ENCODE measurements around the gene HSD17B4. TPM values are rescaled to one million over a fixed set of nuclear protein-coding genes. Genes with fewer than 3 reads are reported as not detected.
"Not testable (repeated sequence)": the region's sequence is repeated elsewhere in the genome, so short reads cannot be mapped to it uniquely, and the experiment has no call there.

HSD17B4 gene, protein sequence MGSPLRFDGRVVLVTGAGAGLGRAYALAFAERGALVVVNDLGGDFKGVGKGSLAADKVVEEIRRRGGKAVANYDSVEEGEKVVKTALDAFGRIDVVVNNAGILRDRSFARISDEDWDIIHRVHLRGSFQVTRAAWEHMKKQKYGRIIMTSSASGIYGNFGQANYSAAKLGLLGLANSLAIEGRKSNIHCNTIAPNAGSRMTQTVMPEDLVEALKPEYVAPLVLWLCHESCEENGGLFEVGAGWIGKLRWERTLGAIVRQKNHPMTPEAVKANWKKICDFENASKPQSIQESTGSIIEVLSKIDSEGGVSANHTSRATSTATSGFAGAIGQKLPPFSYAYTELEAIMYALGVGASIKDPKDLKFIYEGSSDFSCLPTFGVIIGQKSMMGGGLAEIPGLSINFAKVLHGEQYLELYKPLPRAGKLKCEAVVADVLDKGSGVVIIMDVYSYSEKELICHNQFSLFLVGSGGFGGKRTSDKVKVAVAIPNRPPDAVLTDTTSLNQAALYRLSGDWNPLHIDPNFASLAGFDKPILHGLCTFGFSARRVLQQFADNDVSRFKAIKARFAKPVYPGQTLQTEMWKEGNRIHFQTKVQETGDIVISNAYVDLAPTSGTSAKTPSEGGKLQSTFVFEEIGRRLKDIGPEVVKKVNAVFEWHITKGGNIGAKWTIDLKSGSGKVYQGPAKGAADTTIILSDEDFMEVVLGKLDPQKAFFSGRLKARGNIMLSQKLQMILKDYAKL
- 226 TPM for total RNA-seq
- polyA plus RNA-seq = 204 TPM

DNA sequence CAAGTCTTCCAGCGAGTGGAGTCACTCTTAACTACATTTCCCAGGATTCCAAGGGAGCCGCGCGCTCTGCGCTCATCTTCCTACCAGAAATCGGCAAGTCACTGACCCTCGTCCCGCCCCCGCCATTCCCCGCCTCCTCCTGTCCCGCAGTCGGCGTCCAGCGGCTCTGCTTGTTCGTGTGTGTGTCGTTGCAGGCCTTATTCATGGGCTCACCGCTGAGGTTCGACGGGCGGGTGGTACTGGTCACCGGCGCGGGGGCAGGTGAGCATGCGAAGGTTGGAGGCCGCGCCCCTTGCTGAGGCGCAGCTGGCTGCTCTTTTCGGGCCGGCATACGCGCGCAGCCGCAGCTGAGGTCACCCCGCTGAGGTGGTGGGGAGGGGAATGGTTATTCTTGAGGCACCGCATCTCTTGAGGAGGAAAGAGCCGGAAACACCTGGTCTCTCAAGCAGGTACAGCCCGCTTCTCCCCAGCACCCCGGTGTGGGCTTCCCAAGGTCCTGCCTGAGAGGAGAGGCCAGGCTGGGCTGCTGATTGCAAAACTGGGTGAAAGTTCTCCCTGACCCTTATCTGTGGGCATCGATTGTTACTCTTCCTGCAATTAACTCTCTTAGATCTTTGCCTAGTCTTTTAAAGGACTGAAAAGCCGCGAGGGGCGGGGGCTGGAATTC lies at the start of gene HSD17B4:
TSS of gene HSD17B4 (plus strand) at position 125 of the 667 bp plus-strand sequence. CDS start at position 204, 79 bp downstream.
- Histone ChIP-seq H3K4me1 (ENCODE audit: insufficient read depth) (no peaks in the 10 kb centered on the region), H3K36me3 (ENCODE audit: insufficient read depth) (peaks cover 8% of the 10 kb centered on the region), H3K27ac (ENCODE audit: low read depth) (peak within 1 kb of the TSS; percentile 95), H3K4me3 (ENCODE audit: low read depth, low read length) (peak within 1 kb of the TSS; percentile 78)
- peak; percentile 88 for DNase-seq (ENCODE audit: extremely low spot score)
- under 1% methylated on average over 42 of the region's 42 CpGs for WGBS

DNA sequence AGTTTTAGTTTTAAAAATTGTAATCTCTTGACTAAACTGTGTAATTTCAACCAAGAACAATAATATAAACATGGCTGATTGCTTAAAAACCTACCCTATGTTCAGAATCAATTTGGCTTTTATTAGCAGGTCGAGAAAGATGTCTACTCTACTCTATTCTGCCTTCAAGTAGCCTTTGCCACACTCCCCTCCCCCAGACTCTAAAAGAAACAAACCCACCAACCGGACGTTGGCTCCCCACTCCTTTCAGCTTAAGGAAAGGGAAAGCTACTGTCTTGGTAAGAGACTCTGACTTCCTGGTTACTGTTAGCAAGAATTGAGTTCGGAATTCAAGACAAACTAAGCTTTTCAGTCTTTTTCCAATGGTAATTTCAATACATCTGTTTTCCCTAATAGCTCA lies 49.7 kb upstream of the HSD17B4 start:
- no peaks in the 10 kb centered on the region for H3K4me1 ChIP-seq (ENCODE audit: insufficient read depth)

DNA sequence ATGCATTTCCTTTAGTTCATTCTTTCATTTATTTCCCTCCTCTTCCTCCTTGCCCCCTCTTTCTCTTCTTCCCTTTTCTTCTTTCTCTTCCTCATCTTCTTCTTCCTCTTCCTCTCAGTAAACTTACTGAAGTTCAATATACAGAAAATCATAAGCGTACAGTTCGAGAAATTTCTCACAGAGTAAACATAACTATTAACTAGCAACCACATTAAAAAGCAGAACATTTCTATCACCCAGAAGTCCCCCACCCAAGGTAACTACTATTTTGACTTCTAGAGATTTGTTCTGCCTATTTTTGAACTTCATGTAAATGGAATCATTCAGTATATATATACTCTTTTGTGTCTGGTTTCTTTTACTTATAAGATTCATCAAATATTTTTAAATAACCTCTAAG lies 48.3 kb upstream of the HSD17B4 start:
- H3K36me3 ChIP-seq (ENCODE audit: insufficient read depth) = no peaks in the 10 kb centered on the region
- no peaks in the 10 kb centered on the region for H3K4me1 ChIP-seq (ENCODE audit: insufficient read depth)
- WGBS = 94% methylated on average over 2 of the region's 2 CpGs
- no peak for DNase-seq (ENCODE audit: extremely low spot score)
- no peak overlapping the region for H3K27ac ChIP-seq (ENCODE audit: low read depth)
- no peak overlapping the region for H3K4me3 ChIP-seq (ENCODE audit: low read depth, low read length)

More for the DNA sequence above, 49.7 kb upstream of the HSD17B4 start:
- Histone ChIP-seq H3K36me3 (ENCODE audit: insufficient read depth) (no peaks in the 10 kb centered on the region), H3K4me3 (ENCODE audit: low read depth, low read length) (no peak overlapping the region), H3K27ac (ENCODE audit: low read depth) (no peak overlapping the region)
- DNase-seq (ENCODE audit: extremely low spot score) = no peak
- 45% methylated on average over 4 of the region's 4 CpGs for WGBS

DNA sequence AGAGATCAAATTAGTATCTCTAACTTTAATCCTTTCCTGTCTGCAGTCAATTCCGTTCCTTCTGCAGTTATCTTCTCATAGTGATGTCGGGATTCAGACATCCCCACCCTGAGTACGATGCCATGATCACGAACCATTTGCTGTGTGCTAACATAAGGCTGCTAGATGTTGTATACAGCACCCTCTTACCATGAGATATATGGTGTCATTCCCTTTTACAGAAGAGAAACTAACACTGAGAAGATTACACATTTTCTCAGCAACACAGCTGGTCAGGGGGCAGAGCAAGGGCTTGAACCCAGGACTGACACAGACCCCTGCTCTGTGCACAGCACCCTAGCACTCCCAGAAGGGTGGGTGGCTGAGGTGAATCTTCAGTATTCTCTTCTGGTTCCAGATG lies 46.9 kb upstream of the HSD17B4 start:
- no peak for DNase-seq (ENCODE audit: extremely low spot score)
- 44% methylated on average over 4 of the region's 4 CpGs for WGBS
- H3K4me1 ChIP-seq (ENCODE audit: insufficient read depth) = no peaks in the 10 kb centered on the region
- H3K36me3 ChIP-seq (ENCODE audit: insufficient read depth) = no peaks in the 10 kb centered on the region
- H3K27ac ChIP-seq (ENCODE audit: low read depth) = no peak overlapping the region
- no peak overlapping the region for H3K4me3 ChIP-seq (ENCODE audit: low read depth, low read length)

DNA sequence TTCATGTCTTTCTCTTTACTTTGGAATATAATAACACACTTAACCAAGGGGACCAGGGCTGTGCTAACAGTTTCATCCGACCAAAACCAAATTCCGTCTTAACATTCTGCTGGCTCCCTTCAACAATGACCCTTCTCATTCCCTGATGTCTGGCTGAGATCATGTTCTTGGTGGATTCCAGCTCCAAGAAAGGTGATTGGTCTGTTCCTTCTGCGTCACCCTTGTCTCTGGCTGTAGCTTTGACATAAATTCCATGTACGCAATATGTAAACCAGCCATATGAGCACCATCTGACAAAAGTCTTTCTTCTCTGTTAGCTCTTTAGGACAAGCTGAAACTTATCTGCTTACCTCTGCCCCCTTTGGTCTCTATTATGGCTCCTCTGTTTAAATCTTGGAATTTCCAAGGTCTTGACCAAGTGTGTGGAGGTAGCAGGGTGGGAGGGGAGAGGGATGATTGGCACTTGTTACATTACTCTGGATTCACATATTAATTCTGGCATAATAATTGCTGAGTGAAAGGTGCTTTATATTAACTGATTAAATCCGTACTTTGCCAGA lies 45.7 kb upstream of the HSD17B4 start:
- no peaks in the 10 kb centered on the region for H3K4me1 ChIP-seq (ENCODE audit: insufficient read depth)
- no peaks in the 10 kb centered on the region for H3K36me3 ChIP-seq (ENCODE audit: insufficient read depth)
- no peak for DNase-seq (ENCODE audit: extremely low spot score)
- no peak overlapping the region for H3K27ac ChIP-seq (ENCODE audit: low read depth)
- 90% methylated on average over 5 of the region's 5 CpGs for WGBS
- no peak overlapping the region for H3K4me3 ChIP-seq (ENCODE audit: low read depth, low read length)

DNA sequence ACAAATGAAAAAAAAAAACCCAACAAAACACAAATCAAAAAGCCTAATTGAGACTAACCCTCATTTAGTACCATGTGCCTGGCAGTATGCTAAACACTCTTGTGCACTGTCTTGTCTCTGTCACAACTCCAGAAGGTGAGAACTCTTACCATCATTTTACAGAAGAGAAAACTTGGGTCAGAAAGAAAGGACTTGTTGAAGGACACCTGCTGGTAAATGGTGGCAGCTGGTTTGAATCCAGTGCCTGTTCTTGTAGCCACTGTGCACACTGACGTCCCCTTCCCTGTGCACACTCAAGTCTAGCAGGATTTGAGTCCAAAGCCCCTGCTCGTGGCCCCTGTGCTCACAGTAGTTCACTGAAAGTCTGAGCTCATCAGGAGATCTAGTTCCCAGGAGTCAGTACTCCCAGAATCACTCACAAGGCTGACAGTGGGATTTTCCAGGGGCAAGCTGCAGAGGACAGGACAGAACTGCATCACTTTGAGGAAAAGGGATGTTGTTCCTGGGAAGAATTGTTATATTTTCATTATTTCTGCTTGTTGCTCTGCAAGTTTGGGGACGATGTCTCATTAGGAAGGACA lies 43.0 kb upstream of the HSD17B4 start:
- H3K4me3 ChIP-seq (ENCODE audit: low read depth, low read length) = no peak overlapping the region
- H3K4me1 ChIP-seq (ENCODE audit: insufficient read depth) = no peaks in the 10 kb centered on the region
- DNase-seq (ENCODE audit: extremely low spot score) = no peak
- H3K36me3 ChIP-seq (ENCODE audit: insufficient read depth) = no peaks in the 10 kb centered on the region
- H3K27ac ChIP-seq (ENCODE audit: low read depth) = no peak overlapping the region
- WGBS = 80% methylated on average over 3 of the region's 3 CpGs

DNA sequence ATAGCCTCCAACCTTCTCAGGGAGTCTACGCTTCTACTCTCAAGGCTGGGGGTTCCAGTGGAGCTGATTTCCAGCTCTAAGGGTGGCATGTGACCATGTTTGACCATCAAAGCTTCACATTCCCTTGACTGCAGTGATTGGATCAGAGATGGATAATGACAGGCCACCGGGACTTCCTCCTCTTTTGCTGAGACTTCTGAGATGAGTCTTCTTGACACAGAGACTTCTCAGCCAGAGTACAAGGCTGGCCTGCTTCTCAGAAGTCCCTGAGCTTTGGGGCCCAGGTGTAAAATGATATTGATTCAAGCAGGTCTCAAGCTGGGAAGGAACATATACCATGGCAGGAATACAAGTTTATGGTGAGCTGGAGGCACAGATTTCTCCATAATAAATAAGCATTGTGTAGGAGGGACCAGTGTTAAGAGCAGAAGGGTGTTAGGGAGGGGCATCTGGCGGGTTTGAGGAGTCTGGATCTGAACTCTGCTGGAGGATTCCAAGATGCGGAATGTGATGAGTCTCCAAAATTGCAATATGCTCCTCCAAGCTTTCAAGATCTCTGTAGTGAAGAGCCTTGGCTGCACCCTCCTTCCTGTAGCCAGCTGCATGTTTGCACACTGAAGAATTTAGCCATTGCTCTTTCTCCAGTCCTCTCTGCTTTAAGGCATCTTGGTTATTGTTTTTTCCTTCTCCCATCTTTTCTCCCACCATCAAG lies 41.7 kb upstream of the HSD17B4 start:
- WGBS = 81% methylated on average over 4 of the region's 4 CpGs
- Histone ChIP-seq H3K4me1 (ENCODE audit: insufficient read depth) (no peaks in the 10 kb centered on the region), H3K4me3 (ENCODE audit: low read depth, low read length) (no peak overlapping the region), H3K36me3 (ENCODE audit: insufficient read depth) (no peaks in the 10 kb centered on the region), H3K27ac (ENCODE audit: low read depth) (no peak overlapping the region)
- no peak for DNase-seq (ENCODE audit: extremely low spot score)

DNA sequence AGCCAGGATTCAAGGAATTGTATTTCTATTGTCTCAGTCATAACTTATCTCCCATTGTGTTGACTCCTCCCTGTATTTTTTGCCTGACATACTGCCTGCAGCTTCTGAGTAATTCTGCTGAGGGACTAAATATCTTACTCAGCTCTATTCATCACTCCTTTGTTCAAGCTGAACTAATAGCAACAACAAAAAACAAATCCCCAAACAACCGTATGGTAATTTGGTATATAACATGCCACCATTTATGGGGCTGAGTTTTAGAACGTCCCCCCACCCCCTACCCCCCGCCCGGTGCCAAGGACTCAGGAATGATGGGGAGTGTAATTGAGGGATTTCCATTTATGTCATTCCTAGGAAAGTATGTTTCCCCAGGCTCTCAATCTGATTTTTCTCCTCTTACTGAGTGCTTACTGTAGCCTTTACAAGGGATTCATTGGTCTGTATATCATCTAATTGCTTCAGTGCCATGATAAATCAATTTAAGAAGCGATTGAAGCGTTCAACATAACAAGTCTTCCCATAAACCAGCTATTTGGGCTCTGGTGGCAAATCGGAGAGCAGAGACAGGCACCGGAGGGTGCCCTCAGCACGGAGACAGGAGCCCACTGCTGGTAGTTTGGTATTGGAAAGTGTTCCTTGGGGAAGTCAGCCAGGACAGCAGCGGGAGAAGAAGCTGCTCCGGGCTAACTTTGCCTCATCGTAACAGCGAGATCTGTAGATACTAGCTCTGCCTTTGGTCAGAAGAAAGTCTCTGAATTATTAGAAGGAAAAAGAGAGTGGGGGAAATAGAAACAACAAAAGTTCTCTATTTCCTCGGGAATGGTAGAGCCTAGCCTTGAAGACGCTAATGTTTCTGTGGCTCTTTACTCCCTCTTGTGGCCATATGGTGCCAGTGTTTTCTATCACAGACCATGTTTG lies 40.7 kb upstream of the HSD17B4 start:
- Histone ChIP-seq H3K4me1 (ENCODE audit: insufficient read depth) (no peaks in the 10 kb centered on the region), H3K27ac (ENCODE audit: low read depth) (no peak overlapping the region), H3K4me3 (ENCODE audit: low read depth, low read length) (peak overlapping the region; percentile 24), H3K36me3 (ENCODE audit: insufficient read depth) (no peaks in the 10 kb centered on the region)
- DNase-seq (ENCODE audit: extremely low spot score) = peak; percentile 67
- WGBS = 7% methylated on average over 15 of the region's 15 CpGs

DNA sequence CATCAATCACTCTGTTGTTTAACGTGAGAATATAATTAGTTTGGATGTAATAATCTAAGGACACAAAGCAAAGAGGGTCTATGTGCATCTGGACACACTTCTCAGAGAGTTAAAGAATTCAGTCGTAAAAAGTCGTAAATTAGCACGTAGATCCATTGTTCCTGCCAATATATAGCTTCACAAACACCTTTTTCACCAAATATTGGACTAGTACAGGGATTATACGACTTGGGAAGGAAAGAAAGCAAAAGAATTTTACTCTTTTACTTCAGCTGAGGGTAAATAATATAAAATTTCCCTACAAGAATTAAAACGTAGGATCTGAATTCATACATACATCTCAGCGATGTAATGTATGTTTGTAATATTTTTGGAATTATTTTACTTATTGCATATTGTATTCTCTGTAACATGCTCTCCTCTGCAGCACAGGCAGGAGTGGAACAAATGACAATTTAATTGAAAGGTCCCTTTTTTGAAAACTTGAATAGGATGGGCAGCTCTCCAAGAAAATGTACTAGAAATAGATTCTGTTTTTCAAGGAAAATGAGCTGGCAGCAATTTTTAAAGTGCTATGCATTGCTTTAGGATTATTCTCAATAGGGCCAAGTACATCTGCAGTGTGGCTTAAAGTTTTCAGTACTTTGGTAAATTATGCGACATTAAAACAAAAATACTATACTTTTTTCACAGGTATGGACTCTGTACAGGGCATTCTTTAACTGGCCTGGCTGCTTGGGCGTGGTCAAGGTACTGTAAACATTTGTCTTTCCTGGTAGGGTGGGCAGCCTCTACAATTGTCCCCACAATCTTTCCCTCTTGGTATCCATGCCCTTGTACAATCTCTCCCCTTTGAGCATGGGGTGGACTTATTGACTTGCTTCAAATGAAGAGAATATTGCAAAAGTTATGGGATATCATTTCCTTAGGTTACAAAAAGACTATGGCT lies 39.7 kb upstream of the HSD17B4 start:
- no peak for DNase-seq (ENCODE audit: extremely low spot score)
- Histone ChIP-seq H3K27ac (ENCODE audit: low read depth) (no peak overlapping the region), H3K4me3 (ENCODE audit: low read depth, low read length) (no peak overlapping the region), H3K36me3 (ENCODE audit: insufficient read depth) (no peaks in the 10 kb centered on the region), H3K4me1 (ENCODE audit: insufficient read depth) (no peaks in the 10 kb centered on the region)
- WGBS = 40% methylated on average over 9 of the region's 9 CpGs

DNA sequence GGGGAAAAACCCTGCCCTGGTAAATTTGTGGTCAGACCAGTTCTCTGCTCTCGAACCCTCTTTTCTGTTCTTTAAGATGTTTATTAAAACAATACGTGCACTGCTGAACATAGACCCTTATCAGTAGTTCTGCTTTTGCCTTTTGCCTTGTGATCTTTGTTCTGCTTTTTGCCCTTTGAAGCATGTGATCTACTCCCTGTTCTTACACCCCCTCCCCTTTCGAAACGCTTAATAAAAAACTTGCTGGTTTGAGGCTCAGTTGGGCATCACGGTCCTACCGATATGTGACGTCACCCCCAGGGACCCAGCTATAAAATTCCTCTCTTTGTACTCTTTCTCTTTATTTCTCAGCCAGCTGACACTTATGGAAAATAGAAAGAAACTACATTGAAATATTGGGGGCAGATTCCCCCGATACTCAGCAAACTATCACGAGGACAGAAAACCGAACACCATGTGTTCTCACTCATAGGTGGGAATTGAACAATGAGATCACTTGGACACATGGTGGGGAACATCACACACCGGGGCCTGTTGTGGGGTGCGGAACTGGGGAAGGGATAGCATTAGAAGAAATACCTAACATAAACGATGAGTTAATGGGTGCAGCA lies 38.1 kb upstream of the HSD17B4 start:
- H3K36me3 ChIP-seq (ENCODE audit: insufficient read depth) = not testable (repeated sequence)
- 85% methylated on average over 13 of the region's 13 CpGs for WGBS

More for the DNA sequence above, 38.1 kb upstream of the HSD17B4 start:
- H3K4me1 ChIP-seq (ENCODE audit: insufficient read depth); DNase-seq (ENCODE audit: extremely low spot score); H3K27ac ChIP-seq (ENCODE audit: low read depth); H3K4me3 ChIP-seq (ENCODE audit: low read depth, low read length): not testable (repeated sequence)
